ENCODE data around the gene TUBGCP6. TPM values are rescaled to one million over a fixed set of nuclear protein-coding genes. Genes with fewer than 3 reads are reported as not detected.
A peak's percentile ranks its signal among the peaks of the same experiment; 100 is the strongest.

Gene TUBGCP6
- total and polyA plus RNA-seq, 4 donors, result 26.5 to 57.8 (median 46.4) TPM

- Histone ChIP-seq H3K27me3 (ENCODE audit: control insufficient read depth in 3 of 3, insufficient read depth in 3 of 3, low read length in 2 of 3) (no peaks in the 10 kb centered on the region), H3K27ac (ENCODE audit: low read depth in 1 of 2, low read length in 1 of 2) (no peak overlapping the region), H3K9me3 (ENCODE audit: control insufficient read depth in 4 of 4, insufficient read depth in 3 of 4, low read length in 3 of 4) (no peaks in the 10 kb centered on the region), H3K4me3 (no peak overlapping the region), H3K36me3 (ENCODE audit: control insufficient read depth in 4 of 4, insufficient read depth in 4 of 4, low read length in 4 of 4) (peaks cover 0 to 16% (median 12%) of the 10 kb centered on the region in 4 donors), H3K9ac (ENCODE audit: insufficient read depth in 1 of 2, low read length in 2 of 2) (no peak overlapping the region), H3K4me1 (ENCODE audit: control insufficient read depth in 5 of 5, insufficient read depth in 5 of 5, low read length in 5 of 5) (peaks cover 3 to 19% (median 8%) of the 10 kb centered on the region in 5 donors)
- WGBS, 2 donors, result 91 to 94% methylated on average over 30 to 32 of the region's 32 CpGs
- TF ChIP-seq CTCF (IDR thresholded peaks at IDR 0.05; ENCODE audit: control extremely low read depth, extremely low read depth), result no peak
- ATAC-seq (ENCODE audit: insufficient read depth, low FRiP score), result no peak
- no peak for DNase-seq
Observed at GRCh38 chr22:50249341-50250248, 4.8 kb upstream of the TUBGCP6 start.

- no peak overlapping the region for H3K27ac ChIP-seq (ENCODE audit: low read depth in 1 of 2, low read length in 1 of 2)
- WGBS, 2 donors, result 91 to 94% methylated on average over 29 of the region's 29 CpGs
- no peaks in the 10 kb centered on the region for H3K27me3 ChIP-seq (ENCODE audit: control insufficient read depth in 3 of 3, insufficient read depth in 3 of 3, low read length in 2 of 3)
- H3K9me3 ChIP-seq (ENCODE audit: control insufficient read depth in 4 of 4, insufficient read depth in 3 of 4, low read length in 3 of 4), result no peaks in the 10 kb centered on the region
- no peak for TF ChIP-seq CTCF (IDR thresholded peaks at IDR 0.05; ENCODE audit: control extremely low read depth, extremely low read depth)
- ATAC-seq (ENCODE audit: insufficient read depth, low FRiP score) (no peak), DNase-seq (no peak)
- no peak overlapping the region for H3K9ac ChIP-seq (ENCODE audit: insufficient read depth in 1 of 2, low read length in 2 of 2)
- no peak overlapping the region for H3K4me3 ChIP-seq
- peaks cover 0 to 16% (median 12%) of the 10 kb centered on the region in 4 donors for H3K36me3 ChIP-seq (ENCODE audit: control insufficient read depth in 4 of 4, insufficient read depth in 4 of 4, low read length in 4 of 4)
- H3K4me1 ChIP-seq (ENCODE audit: control insufficient read depth in 5 of 5, insufficient read depth in 5 of 5, low read length in 5 of 5), result peaks cover 3 to 28% (median 8%) of the 10 kb centered on the region in 5 donors
Observed at GRCh38 chr22:50248196-50249081, 3.6 kb upstream of the TUBGCP6 start.

GRCh38 chr22:50247748-50248147 is 2.9 kb upstream of the TUBGCP6 start:
- ATAC-seq (ENCODE audit: insufficient read depth, low FRiP score) (no peak), DNase-seq (peak in 2 of 3 donors; percentile 53 to 70)
- Histone ChIP-seq H3K9ac (ENCODE audit: insufficient read depth in 1 of 2, low read length in 2 of 2) (no peak overlapping the region), H3K36me3 (ENCODE audit: control insufficient read depth in 4 of 4, insufficient read depth in 4 of 4, low read length in 4 of 4) (peaks cover 0 to 16% (median 12%) of the 10 kb centered on the region in 4 donors), H3K9me3 (ENCODE audit: control insufficient read depth in 4 of 4, insufficient read depth in 3 of 4, low read length in 3 of 4) (no peaks in the 10 kb centered on the region), H3K27me3 (ENCODE audit: control insufficient read depth in 3 of 3, insufficient read depth in 3 of 3, low read length in 2 of 3) (no peaks in the 10 kb centered on the region), H3K4me1 (ENCODE audit: control insufficient read depth in 5 of 5, insufficient read depth in 5 of 5, low read length in 5 of 5) (peaks cover 3 to 33% (median 8%) of the 10 kb centered on the region in 5 donors), H3K27ac (ENCODE audit: low read depth in 1 of 2, low read length in 1 of 2) (no peak overlapping the region), H3K4me3 (no peak overlapping the region)
- 59 to 69% methylated on average over 16 of the region's 16 CpGs for WGBS, 2 donors
- TF ChIP-seq CTCF (IDR thresholded peaks at IDR 0.05; ENCODE audit: control extremely low read depth, extremely low read depth), result no peak

Data from lung (tissue), 12 donors.